Body of pancreas (tissue), 4 donors: ENCODE measurements around the gene TEP1. TPM values are rescaled to one million over a fixed set of nuclear protein-coding genes. Genes with fewer than 3 reads are reported as not detected.
"Not testable (repeated sequence)": the region's sequence is repeated elsewhere in the genome, so short reads cannot be mapped to it uniquely, and the experiment has no call there.

ENCODE experiments used
- ATAC-seq: fragments of 150-250 bp; one replicate; pipeline ENCODE4 v1.9.1; 2016
- DNase-seq, 4 donors: peaks; one replicate each; pipeline ENCODE4 v3.0.0-alpha.2; 2019
- H3K27ac ChIP-seq, 4 donors: fragments of 200-600 bp; sonication (generic); 1 replicate in 3 of 4; 2 replicates in 1 of 4; pipeline versions ENCODE4 v1.5.1 to v1.6.1; 2016 to 2019; ENCODE audit warnings: mild to moderate bottlenecking in 1 of 4, mixed read lengths in 1 of 4, moderate library complexity in 1 of 4
- H3K27me3 ChIP-seq, 2 donors: fragments of 200-600 bp; sonication (generic); one replicate each; pipeline ENCODE4 v1.6.0; 2016; ENCODE audit warnings: mild to moderate bottlenecking in 1 of 2
- H3K36me3 ChIP-seq, 2 donors: fragments of 200-600 bp; sonication (generic); replicated peaks in 1 of 2; 2 replicates each; pipeline ENCODE4 v1.5.1; 2016; ENCODE audit warnings: low read depth in 2 of 2; ENCODE audit not compliant: insufficient read depth in 1 of 2
- H3K4me1 ChIP-seq: fragments of 200-600 bp; sonication (generic); one replicate; pipeline ENCODE4 v1.6.0; 2016
- H3K4me3 ChIP-seq, 2 donors: fragments of 200-600 bp; sonication (generic); 1 replicate in 1 of 2; 2 replicates in 1 of 2; pipeline ENCODE4 v1.5.1; 2016 to 2019
- H3K9me3 ChIP-seq, 3 donors: fragments of 200-600 bp; sonication (generic); 1 replicate in 2 of 3; 2 replicates in 1 of 3; pipeline ENCODE4 v1.5.1; 2016
- POLR2A ChIP-seq, 3 donors: fragments of 450-650 bp; IDR thresholded peaks; one replicate each; pipeline ENCODE4 v1.6.1; 2016; ENCODE audit warnings: antibody characterized with exemption in 3 of 3, mild to moderate bottlenecking in 2 of 3
- WGBS, 2 donors: methylation state at CpG; one replicate each; pipeline ENCODE4 v1.1.5; 2017; 5-methylcytosine and 5-hydroxymethylcytosine counted together
- intact Hi-C: fragments of 100-400 bp; cut with DNase I; formaldehyde crosslinking; loops from one replicate; pipeline ENCODE4 v1.15.1; 2023
- total RNA-seq, 2 donors: library from RNA; depleted of rRNA; stranded (reverse); fragments of >200 nt; gene quantifications; one replicate each; pipeline ENCODE4 v1.1.0, GENCODE V29; 2016
- TF ChIP-seq, protein P1 (sequence below), 7 experiments: fragments of 450-650 bp in 4 of 7; fragments of 200-600 bp in 3 of 7; sonication (generic) in 3 of 7; IDR thresholded peaks; one replicate each; pipeline ENCODE4 v1.5.1; 2016 to 2019; ENCODE audit warnings: antibody characterized with exemption in 7 of 7

Gene TEP1
- total RNA-seq, 2 donors from 2014 or later, result 32.3 to 35.3 TPM

DNA sequence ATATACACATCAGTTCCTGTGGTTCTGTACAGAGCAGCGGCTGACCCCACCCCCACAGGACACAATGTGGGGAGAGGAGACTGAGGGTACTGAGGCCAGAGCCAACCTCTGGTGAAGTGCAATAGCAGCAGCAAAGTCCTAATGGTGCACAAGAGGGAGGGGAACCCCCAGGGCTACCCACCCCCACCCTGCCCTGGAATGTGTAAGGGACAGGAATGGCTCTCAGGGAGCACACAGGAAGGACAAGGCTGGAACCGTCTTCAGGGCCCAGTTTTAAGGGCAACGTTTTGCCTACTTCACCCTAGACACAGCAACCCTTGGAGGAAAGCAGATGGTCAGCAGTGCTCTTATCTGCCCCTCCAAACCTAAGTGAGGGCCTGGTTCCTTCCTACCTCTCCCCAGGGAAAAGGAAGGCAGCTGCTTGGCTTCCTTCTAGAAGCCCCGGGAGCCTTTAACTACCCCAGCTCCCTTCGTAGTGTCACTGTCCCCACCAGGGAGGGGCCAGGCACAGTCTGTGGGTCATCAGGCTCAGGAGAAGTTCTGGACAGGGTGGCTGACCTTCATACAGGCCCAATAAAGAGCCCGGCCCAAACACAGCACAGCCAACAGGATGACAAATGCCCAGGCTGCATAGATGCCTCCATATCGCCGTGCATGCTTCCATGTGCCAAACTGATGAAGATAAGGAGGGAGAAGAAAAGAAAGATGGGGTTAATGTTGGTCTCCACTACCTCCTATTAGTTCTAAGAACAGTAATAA is 44.9 kb upstream of the TEP1 start:
- H3K4me1 ChIP-seq, result peaks cover 55% of the 10 kb centered on the region
- intact Hi-C loops, result no loop called here
- H3K27me3 ChIP-seq, result no peaks in the 10 kb centered on the region
- no peak overlapping the region for H3K27ac ChIP-seq
- no peak for TF ChIP-seq POLR2A (IDR thresholded peaks at IDR 0.05)
- TF ChIP-seq, protein P1, sequence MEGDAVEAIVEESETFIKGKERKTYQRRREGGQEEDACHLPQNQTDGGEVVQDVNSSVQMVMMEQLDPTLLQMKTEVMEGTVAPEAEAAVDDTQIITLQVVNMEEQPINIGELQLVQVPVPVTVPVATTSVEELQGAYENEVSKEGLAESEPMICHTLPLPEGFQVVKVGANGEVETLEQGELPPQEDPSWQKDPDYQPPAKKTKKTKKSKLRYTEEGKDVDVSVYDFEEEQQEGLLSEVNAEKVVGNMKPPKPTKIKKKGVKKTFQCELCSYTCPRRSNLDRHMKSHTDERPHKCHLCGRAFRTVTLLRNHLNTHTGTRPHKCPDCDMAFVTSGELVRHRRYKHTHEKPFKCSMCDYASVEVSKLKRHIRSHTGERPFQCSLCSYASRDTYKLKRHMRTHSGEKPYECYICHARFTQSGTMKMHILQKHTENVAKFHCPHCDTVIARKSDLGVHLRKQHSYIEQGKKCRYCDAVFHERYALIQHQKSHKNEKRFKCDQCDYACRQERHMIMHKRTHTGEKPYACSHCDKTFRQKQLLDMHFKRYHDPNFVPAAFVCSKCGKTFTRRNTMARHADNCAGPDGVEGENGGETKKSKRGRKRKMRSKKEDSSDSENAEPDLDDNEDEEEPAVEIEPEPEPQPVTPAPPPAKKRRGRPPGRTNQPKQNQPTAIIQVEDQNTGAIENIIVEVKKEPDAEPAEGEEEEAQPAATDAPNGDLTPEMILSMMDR (IDR thresholded peaks at IDR 0.05), result no peak
- ATAC-seq (no peak), DNase-seq (no peak)
- 57 to 59% methylated on average over 7 to 8 of the region's 8 CpGs for WGBS, 2 donors
- H3K4me3 ChIP-seq, result no peak overlapping the region
- peaks cover 3 to 17% of the 10 kb centered on the region in 2 donors for H3K36me3 ChIP-seq
- H3K9me3 ChIP-seq, result no peaks in the 10 kb centered on the region

DNA sequence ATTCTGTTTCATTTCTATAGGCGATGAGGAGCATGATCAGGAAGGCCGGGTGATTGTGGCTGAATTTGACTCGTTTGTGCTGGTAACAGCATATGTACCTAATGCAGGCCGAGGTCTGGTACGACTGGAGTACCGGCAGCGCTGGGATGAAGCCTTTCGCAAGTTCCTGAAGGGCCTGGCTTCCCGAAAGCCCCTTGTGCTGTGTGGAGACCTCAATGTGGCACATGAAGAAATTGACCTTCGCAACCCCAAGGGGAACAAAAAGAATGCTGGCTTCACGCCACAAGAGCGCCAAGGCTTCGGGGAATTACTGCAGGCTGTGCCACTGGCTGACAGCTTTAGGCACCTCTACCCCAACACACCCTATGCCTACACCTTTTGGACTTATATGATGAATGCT is 43.7 kb upstream of the TEP1 start:
- no peak for ATAC-seq
- intact Hi-C loops, result no loop called here
- H3K4me1 ChIP-seq, result peaks cover 48% of the 10 kb centered on the region
- no peak overlapping the region for H3K4me3 ChIP-seq
- TF ChIP-seq, protein P1 (IDR thresholded peaks at IDR 0.05), result no peak
- TF ChIP-seq POLR2A (IDR thresholded peaks at IDR 0.05), result no peak
- H3K9me3 ChIP-seq, result no peaks in the 10 kb centered on the region
- DNase-seq, result peak in 2 of 4 donors; percentile 16 to 18
- 61 to 83% methylated on average over 13 of the region's 13 CpGs for WGBS, 2 donors
- peak overlapping the region in 1 of 4 donors; percentile 95 for H3K27ac ChIP-seq
- H3K27me3 ChIP-seq, result no peaks in the 10 kb centered on the region
- peaks cover 3 to 21% of the 10 kb centered on the region in 2 donors for H3K36me3 ChIP-seq

DNA sequence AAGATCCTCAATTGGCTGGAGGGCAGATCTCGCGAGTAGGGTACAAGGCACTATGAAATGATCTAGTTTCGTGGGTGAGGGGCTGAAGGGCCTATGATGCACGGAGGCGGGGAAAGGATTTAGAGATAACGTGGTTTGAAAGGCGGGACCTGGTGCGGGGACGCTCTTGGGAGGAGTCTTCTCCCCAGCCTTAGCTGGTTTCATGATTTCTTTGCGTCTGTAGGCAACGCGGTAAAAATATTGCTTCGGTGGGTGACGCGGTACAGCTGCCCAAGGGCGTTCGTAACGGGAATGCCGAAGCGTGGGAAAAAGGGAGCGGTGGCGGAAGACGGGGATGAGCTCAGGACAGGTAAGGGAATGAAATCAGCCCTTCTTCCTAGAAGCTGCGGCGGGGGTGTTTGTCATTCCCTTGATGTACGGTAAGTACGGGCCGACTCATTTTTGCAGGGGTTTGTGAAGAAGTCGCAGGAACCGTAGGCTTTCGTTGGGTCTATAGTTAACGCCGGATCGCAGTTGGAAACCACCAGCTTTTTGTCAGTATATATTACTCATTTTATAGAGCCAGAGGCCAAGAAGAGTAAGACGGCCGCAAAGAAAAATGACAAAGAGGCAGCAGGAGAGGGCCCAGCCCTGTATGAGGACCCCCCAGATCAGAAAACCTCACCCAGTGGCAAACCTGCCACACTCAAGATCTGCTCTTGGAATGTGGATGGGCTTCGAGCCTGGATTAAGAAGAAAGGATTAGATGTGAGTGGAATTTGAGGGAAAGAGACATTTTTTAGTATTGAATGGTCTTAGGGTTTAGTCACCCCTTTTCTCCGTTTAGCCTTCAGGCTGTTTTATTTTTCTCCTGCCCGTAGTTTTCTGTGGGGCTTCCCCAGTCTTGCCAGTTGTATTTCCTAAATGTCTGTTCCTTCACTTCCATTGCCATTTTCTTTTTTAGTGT is 42.3 kb upstream of the TEP1 start:
- H3K9me3 ChIP-seq, result no peaks in the 10 kb centered on the region
- peak overlapping the region; percentile 90 to 97 (median 96) for H3K27ac ChIP-seq
- H3K27me3 ChIP-seq, result no peaks in the 10 kb centered on the region
- no peak for DNase-seq
- intact Hi-C loops, result no loop called here
- H3K4me3 ChIP-seq, result peak overlapping the region; percentile 82 to 95
- peaks cover 3 to 26% of the 10 kb centered on the region in 2 donors for H3K36me3 ChIP-seq
- 1% methylated on average over 39 of the region's 39 CpGs for WGBS, 2 donors
- peaks cover 47% of the 10 kb centered on the region for H3K4me1 ChIP-seq
- TF ChIP-seq, protein P1 (IDR thresholded peaks at IDR 0.05), result no peak
- TF ChIP-seq POLR2A (IDR thresholded peaks at IDR 0.05), result no peak
- ATAC-seq, result peak; percentile 54

DNA sequence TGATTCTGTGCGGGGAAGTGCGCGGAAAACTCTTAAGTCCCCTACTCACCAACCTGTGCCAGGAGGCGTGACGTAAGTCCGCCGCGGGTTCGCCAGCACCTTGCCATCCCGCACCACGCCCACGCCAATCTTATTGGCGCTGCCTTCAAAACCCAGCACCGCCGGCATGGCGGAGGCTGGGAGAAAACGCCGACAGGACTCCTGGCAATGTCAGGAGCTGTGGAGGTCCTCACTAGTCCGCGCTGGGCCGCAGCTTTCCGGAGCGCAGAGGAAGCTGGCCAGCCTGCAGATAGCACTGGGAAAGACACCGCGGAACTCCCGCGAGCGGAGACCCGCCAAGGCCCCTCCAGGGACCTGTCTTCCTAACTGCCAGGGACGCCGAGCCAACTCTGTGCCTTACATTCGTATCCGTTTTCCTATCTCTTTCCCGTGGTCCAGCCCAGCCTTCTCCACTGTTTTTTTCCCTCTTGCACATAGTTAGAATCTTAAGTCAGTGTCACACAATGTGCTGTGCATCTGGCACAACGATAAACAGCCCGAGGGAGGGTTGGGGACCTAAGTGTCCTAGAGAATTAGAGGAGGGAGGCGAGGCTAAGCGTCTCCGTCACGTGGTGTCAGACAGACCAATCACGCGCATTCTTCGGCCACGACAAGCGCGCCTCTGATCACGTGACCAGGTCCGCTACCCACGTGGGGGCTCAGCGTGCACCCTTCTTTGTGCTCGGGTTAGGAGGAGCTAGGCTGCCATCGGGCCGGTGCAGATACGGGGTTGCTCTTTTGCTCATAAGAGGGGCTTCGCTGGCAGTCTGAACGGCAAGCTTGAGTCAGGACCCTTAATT is 41.4 kb upstream of the TEP1 start, which contains the start of the genes APEX1 and OSGEP:
APEX1 (plus strand) TSS at position 711 of the 839 bp plus-strand sequence. CDS start 420 bp downstream, outside the sequence.
OSGEP (minus strand) TSS at position 297 of the 839 bp plus-strand sequence; CDS start at position 168, 129 bp downstream.
- H3K27me3 ChIP-seq, result no peaks in the 10 kb centered on the region
- intact Hi-C loops, result no loop called here
- H3K36me3 ChIP-seq, result peaks cover 3 to 32% of the 10 kb centered on the region in 2 donors
- no peaks in the 10 kb centered on the region for H3K9me3 ChIP-seq
- TF ChIP-seq, protein P1 (IDR thresholded peaks at IDR 0.05), result peak in 4 of 7 experiments; percentile 5 to 23 (median 15)
- peak; percentile 57 to 93 (median 93) for TF ChIP-seq POLR2A (IDR thresholded peaks at IDR 0.05)
- peak within 1 kb of the TSS; percentile 90 to 97 (median 96) for H3K27ac ChIP-seq
- WGBS, 2 donors, result 0% methylated on average over 43 to 56 of the region's 56 CpGs
- peak; percentile 98 to 99 (median 99) for DNase-seq
- H3K4me1 ChIP-seq, result peaks cover 38% of the 10 kb centered on the region
- H3K4me3 ChIP-seq, result peak within 1 kb of the TSS; percentile 82 to 95
- peak; percentile 94 for ATAC-seq

DNA sequence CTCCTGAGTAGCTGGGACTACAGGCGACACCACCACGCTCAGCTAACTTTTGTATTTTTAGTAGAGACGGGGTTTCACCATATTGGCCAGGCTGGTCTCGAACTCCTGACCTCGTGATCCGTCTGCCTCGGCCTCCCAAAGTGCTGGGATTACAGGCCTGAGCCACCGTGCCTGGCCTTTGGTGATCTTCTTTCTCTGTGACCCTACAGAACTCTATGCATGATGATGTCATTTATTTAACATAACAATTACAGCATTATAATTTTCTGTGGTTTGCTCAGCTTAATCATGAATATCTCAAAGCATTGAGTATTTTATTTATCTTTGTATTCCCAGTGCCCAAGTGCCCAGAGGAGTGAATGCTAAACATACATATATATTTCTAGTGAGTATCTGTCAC is 39.5 kb upstream of the TEP1 start:
- H3K4me3 ChIP-seq, DNase-seq, H3K27ac ChIP-seq, H3K9me3 ChIP-seq, intact Hi-C loops, ATAC-seq, H3K27me3 ChIP-seq: not testable (repeated sequence)
- 92 to 93% methylated on average over 8 of the region's 8 CpGs for WGBS, 2 donors
- peaks cover 19 to 26% of the 10 kb centered on the region in 2 donors for H3K36me3 ChIP-seq
- H3K4me1 ChIP-seq, result peaks cover 28% of the 10 kb centered on the region
